Central memory CD8-positive, alpha-beta T cell (primary cell): Measurements from ENCODE around the gene POU2AF1.

ENCODE experiments used
- ATAC-seq: fragments of 150-1000 bp; cut with Tn5 transposase; replicated peaks from 2 replicates; pipeline ENCODE4 v1.10.0; 2022; ENCODE audit warnings: mild to moderate bottlenecking, moderate FRiP score, moderate number of reproducible peaks; ENCODE audit not compliant: poor library complexity, severe bottlenecking; ENCODE audit errors: extremely low read depth
- DNase-seq, 2 donors: peaks; one replicate each; pipeline ENCODE4 v3.0.0; 2021; ENCODE audit warnings: low spot score in 2 of 2
- H3K27ac Mint-ChIP-seq: one replicate; pipeline ENCODE4 v1.8.0; 2022; ENCODE audit warnings: low read depth, mild to moderate bottlenecking, moderate library complexity, mixed read lengths
- H3K27me3 Mint-ChIP-seq: one replicate; pipeline ENCODE4 v1.8.0; 2022; ENCODE audit warnings: mixed read lengths
- H3K36me3 Mint-ChIP-seq: one replicate; pipeline ENCODE4 v1.8.0; 2022; ENCODE audit warnings: mild to moderate bottlenecking, moderate library complexity, mixed read lengths; ENCODE audit not compliant: insufficient read depth
- H3K4me1 Mint-ChIP-seq: one replicate; pipeline ENCODE4 v1.8.0; 2022; ENCODE audit warnings: mixed read lengths
- H3K4me3 Mint-ChIP-seq: one replicate; pipeline ENCODE4 v1.8.0; 2022; ENCODE audit warnings: mild to moderate bottlenecking, moderate library complexity, mixed read lengths
- H3K9me3 Mint-ChIP-seq: one replicate; pipeline ENCODE4 v1.8.0; 2022; ENCODE audit warnings: mixed read lengths

POU2AF1 gene

DNA sequence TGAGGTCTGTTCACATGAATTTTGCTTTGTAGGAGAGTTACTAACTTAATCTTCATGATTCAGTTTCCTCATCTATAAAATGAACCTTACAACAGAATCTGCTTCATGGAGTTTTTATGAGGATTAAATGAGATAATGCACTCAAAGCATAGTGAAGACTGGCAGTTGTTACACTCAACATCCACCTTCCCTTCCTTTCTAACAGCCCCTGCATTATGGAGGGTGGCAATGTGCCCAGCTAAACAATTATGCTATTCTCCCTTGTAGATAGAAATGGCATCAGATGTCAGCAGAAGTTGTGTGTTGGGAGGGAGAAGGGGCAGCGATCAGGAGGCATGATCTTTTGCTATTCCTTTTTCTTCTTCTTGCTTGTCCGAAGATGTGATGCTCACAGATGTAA is 6.5 kb downstream of the POU2AF1 start:
- no peak overlapping the region for H3K4me3 Mint-ChIP-seq
- no peak for ATAC-seq
- peaks cover 2% of the 10 kb centered on the region for H3K36me3 Mint-ChIP-seq
- no peak overlapping the region for H3K27ac Mint-ChIP-seq
- H3K27me3 Mint-ChIP-seq, result peaks cover under 1% of the 10 kb centered on the region
- no peak for DNase-seq
- no peaks in the 10 kb centered on the region for H3K9me3 Mint-ChIP-seq
- H3K4me1 Mint-ChIP-seq, result no peaks in the 10 kb centered on the region

GRCh38 chr11:111370902-111371578 is 8.0 kb downstream of the POU2AF1 start:
- no peak overlapping the region for H3K4me3 Mint-ChIP-seq
- ATAC-seq (no peak), DNase-seq (no peak)
- H3K27ac Mint-ChIP-seq, result no peak overlapping the region
- peaks cover 2% of the 10 kb centered on the region for H3K36me3 Mint-ChIP-seq
- no peaks in the 10 kb centered on the region for H3K9me3 Mint-ChIP-seq
- H3K27me3 Mint-ChIP-seq, result peaks cover 7% of the 10 kb centered on the region
- no peaks in the 10 kb centered on the region for H3K4me1 Mint-ChIP-seq

GRCh38 chr11:111370270-111370901 is 8.7 kb downstream of the POU2AF1 start:
- no peak overlapping the region for H3K4me3 Mint-ChIP-seq
- DNase-seq, result no peak

GRCh38 chr11:111368285-111368560 is 10.9 kb downstream of the POU2AF1 start:
- H3K27me3 Mint-ChIP-seq, result peaks cover 7% of the 10 kb centered on the region
- H3K4me3 Mint-ChIP-seq, result no peak overlapping the region
- no peaks in the 10 kb centered on the region for H3K9me3 Mint-ChIP-seq
- ATAC-seq, result no peak
- no peak overlapping the region for H3K27ac Mint-ChIP-seq
- DNase-seq, result no peak
- H3K4me1 Mint-ChIP-seq, result no peaks in the 10 kb centered on the region
- peaks cover 2% of the 10 kb centered on the region for H3K36me3 Mint-ChIP-seq

More at GRCh38 chr11:111370270-111370901, 8.7 kb downstream of the POU2AF1 start:
- H3K36me3 Mint-ChIP-seq, result peaks cover 2% of the 10 kb centered on the region
- H3K9me3 Mint-ChIP-seq, result no peaks in the 10 kb centered on the region
- no peak for ATAC-seq
- peaks cover 7% of the 10 kb centered on the region for H3K27me3 Mint-ChIP-seq
- H3K4me1 Mint-ChIP-seq, result no peaks in the 10 kb centered on the region
- H3K27ac Mint-ChIP-seq, result no peak overlapping the region

DNA sequence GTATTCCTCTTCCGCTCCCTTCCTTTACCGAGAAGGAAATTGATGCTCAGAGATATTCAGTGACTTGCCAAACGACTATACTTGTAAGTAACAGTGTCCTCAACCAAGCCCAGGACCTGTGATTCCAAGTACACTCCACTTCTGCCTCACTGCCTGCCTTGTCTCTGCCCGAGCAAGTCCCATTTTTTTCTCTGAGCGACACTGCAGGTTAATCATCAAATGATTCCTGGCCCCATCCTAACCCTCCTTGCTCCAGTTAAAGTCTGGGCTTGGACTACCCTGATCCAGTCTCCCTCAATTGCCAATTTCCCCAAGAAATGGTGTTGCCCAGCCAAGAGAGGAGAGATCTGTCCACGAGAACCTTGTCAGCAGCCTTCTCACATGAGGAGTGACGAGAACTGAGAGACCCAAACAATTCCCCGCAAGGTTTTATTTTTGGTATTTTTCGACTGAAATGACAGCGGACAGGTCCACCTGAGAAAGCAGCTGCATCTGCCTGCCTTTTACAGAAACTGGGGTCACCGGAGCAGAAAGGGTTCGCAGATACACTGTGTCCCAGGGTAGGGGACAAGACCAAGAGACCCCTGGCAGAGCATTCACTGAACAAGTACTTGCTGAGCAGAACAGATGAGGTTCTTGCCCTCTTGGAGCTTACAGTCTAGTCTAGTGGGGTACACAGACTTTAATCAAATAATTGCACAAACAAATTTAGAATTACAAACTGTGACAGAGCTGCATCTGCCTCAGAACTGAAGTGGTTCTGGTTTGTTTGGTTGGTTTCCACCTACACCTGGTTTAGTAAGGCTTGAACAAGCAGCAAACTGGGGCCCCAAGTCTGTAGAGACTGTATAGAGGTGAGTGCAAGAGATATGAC is 11.4 kb downstream of the POU2AF1 start:
- no peak for ATAC-seq
- H3K27ac Mint-ChIP-seq, result no peak overlapping the region
- H3K9me3 Mint-ChIP-seq, result no peaks in the 10 kb centered on the region
- H3K4me3 Mint-ChIP-seq, result no peak overlapping the region
- H3K36me3 Mint-ChIP-seq, result peaks cover 2% of the 10 kb centered on the region
- no peaks in the 10 kb centered on the region for H3K4me1 Mint-ChIP-seq
- peaks cover 7% of the 10 kb centered on the region for H3K27me3 Mint-ChIP-seq
- DNase-seq, result no peak

DNA sequence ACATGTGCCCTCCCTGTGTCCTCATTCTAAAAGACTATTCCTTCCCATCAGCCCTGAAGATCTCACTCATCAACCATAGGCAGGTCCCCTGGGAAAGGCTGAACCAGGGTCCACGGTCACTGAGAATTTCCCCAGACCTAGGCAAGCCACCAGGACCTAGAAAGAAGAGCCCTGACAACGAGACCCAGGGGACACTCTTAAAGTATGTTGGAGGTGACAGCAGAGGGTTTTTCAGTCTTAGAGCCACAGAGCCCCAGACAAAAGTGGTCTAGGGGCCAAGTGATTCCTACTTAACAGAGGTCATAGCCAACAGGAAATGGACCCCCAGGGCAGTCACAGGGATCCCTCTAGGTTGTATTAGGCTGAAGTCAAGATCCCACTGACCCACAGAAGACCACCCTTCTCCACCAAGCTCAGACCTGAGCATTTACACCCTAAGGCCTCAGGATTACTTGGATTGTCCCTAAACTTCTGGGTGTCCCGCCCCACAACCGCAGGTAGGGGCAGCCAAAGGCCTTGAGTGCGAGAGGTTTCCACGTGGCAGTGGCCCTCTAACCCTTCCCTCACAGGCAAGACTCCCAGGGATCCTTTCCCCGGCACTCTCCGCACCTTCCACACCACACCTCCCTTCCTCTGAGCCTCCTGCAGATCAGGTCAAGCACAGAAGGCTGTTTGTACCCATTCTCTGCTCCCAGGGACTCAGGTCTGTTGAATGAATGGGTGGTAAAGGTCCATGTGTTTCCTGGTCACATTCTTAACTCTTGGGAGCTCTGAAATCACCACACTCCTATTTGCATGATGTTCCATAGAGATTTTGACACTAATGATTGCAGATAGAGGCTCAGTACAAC is 12.3 kb downstream of the POU2AF1 start:
- no peaks in the 10 kb centered on the region for H3K9me3 Mint-ChIP-seq
- peaks cover 2% of the 10 kb centered on the region for H3K36me3 Mint-ChIP-seq
- H3K4me1 Mint-ChIP-seq, result no peaks in the 10 kb centered on the region
- no peak for ATAC-seq
- H3K4me3 Mint-ChIP-seq, result no peak overlapping the region
- no peak overlapping the region for H3K27ac Mint-ChIP-seq
- peaks cover 7% of the 10 kb centered on the region for H3K27me3 Mint-ChIP-seq
- no peak for DNase-seq

DNA sequence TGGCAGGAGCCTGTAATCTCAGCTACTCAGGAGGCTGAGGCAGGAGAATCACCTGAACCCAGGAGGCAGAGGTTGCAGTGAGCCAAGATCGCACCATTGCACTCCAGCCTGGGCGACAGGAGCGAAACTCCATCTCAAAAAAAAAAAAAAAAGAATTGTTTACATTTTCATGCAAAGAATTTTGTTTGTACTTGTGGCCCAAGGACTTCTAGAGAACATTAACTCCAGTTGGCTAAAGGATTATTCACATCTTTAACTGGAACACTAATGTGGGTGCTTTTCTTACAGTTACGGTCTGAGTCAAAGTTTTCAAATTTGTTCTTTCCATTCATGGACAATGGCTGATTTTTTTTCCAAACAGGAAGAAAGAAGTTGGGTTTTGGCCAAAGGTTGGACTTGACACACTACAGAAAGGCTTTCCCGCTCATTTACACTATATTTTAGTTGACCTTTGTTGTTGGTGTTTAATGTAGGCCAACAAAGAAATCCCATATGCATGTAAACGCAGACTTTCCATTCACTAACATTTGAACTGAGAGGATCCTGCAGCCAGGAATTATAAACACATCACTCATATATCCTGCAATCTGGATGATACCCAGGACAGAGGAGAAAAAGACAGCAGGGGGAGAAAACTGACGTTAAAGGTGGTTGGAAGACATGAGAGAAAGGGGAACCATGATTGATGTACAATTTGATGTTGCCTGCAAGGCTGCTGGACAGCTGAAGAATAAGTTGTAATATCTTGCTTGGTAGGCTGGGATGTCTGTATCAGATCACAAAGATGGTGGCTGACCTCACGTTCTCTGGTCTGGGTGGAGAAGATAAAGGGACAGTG is 13.1 kb downstream of the POU2AF1 start:
- Mint-ChIP-seq H3K4me1 (no peaks in the 10 kb centered on the region), H3K36me3 (peaks cover 2% of the 10 kb centered on the region)

GRCh38 chr11:111364503-111364902 is 14.6 kb downstream of the POU2AF1 start:
- Mint-ChIP-seq H3K9me3 (no peaks in the 10 kb centered on the region), H3K27ac (no peak overlapping the region), H3K36me3 (peaks cover 2% of the 10 kb centered on the region), H3K27me3 (peaks cover 7% of the 10 kb centered on the region), H3K4me3 (no peak overlapping the region), H3K4me1 (no peaks in the 10 kb centered on the region)
- ATAC-seq (no peak), DNase-seq (no peak)

More for the DNA sequence above, 13.1 kb downstream of the POU2AF1 start:
- H3K9me3 Mint-ChIP-seq, result no peaks in the 10 kb centered on the region
- H3K4me3 Mint-ChIP-seq, result no peak overlapping the region
- no peak overlapping the region for H3K27ac Mint-ChIP-seq
- DNase-seq, result no peak
- ATAC-seq, result no peak
- H3K27me3 Mint-ChIP-seq, result peaks cover 7% of the 10 kb centered on the region

- H3K27ac Mint-ChIP-seq, result no peak overlapping the region
- ATAC-seq (no peak), DNase-seq (no peak)
- H3K36me3 Mint-ChIP-seq, result peaks cover 2% of the 10 kb centered on the region
- no peaks in the 10 kb centered on the region for H3K9me3 Mint-ChIP-seq
- peaks cover 7% of the 10 kb centered on the region for H3K27me3 Mint-ChIP-seq
- no peak overlapping the region for H3K4me3 Mint-ChIP-seq
- no peaks in the 10 kb centered on the region for H3K4me1 Mint-ChIP-seq
Measured at GRCh38 chr11:111363985-111364384, 15.1 kb downstream of the POU2AF1 start.

DNA sequence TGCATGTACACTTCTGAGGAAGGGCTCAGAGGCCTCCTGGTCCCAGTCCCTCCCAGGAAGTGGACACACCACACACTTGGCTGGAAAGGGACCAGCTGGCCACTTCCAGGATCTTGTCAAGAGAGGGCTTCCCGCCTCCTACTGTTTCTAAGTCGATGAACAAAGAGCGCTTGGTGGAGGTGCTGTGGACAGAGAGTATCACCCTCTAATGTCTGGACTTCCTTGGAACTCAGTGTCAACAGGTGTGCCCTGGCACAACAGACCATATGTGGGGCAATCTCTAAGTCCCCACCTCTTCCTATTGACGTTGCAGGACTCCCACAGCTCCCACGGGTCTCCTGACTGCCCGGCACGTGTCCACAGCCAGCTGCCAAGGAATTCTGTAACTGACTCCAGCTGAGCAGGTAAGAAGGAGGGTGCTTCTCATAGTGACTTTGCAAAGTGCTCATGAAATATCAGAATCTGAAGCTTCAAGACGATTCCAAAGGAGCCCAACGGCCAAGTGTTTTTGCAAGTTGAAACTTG is 16.1 kb downstream of the POU2AF1 start:
- no peaks in the 10 kb centered on the region for H3K4me1 Mint-ChIP-seq
- no peak for ATAC-seq
- H3K9me3 Mint-ChIP-seq, result no peaks in the 10 kb centered on the region
- no peaks in the 10 kb centered on the region for H3K36me3 Mint-ChIP-seq
- H3K27ac Mint-ChIP-seq, result no peak overlapping the region
- DNase-seq, result no peak
- H3K4me3 Mint-ChIP-seq, result no peak overlapping the region
- peaks cover 7% of the 10 kb centered on the region for H3K27me3 Mint-ChIP-seq

DNA sequence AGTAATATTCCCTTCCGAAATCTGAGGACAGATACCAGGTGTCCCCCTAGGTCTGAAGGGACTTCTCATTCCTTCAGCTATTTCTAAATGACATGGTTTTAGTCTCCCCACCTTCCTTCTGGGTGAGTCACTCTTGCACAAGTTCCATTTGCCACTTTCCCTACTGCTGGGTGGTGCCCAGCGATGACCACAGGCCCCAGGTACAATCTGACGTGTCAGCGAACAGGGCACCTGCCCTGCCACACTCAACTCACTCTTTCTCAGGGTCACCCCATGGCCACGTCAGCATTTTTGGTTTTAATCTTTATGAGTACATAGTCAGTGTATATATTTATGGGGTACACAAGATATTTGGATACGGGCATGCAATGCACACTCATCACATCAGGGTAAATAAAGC is 17.2 kb downstream of the POU2AF1 start:
- Mint-ChIP-seq H3K4me1 (no peaks in the 10 kb centered on the region), H3K4me3 (no peak overlapping the region), H3K9me3 (no peaks in the 10 kb centered on the region), H3K27ac (no peak overlapping the region), H3K27me3 (no peaks in the 10 kb centered on the region), H3K36me3 (no peaks in the 10 kb centered on the region)
- no peak for ATAC-seq
- DNase-seq, result no peak
